Stimulated activated CD8-positive, alpha-beta memory T cell treated with anti-CD3 and anti-CD28 coated beads, Interleukin-12 subunit alpha, Interleukin-12 subunit beta, amount 100 ng/mL, for 1 hour (primary cell): ENCODE data around the gene HRH2.
"Not testable (repeated sequence)": the region's sequence is repeated elsewhere in the genome, so short reads cannot be mapped to it uniquely, and the experiment has no call there.

Experiments
- DNase-seq: peaks from one replicate; pipeline ENCODE4 v3.0.0-alpha.2; 2020; ENCODE audit warnings: low read depth

HRH2 gene

DNA sequence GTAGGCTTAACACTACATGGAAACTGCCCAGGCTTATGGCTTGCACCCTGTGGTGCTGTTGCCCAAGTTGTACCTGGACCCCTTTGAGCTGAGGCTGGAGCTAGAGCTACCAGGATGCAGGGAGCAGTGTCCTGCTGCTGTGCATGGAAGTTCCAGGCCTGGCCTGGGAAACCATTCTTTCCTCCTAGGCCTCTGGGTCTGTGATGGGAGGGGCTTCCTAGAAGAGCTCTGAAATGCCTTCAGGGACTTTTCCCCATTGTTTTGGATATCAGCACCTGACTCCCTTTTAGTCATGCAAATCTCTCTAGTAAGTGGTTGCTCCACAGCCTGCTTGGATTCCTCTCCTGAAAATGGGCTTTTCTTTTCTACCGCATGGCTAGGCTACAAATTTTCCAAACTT lies 7.9 kb upstream of the HRH2 start:
- no peak for DNase-seq

DNA sequence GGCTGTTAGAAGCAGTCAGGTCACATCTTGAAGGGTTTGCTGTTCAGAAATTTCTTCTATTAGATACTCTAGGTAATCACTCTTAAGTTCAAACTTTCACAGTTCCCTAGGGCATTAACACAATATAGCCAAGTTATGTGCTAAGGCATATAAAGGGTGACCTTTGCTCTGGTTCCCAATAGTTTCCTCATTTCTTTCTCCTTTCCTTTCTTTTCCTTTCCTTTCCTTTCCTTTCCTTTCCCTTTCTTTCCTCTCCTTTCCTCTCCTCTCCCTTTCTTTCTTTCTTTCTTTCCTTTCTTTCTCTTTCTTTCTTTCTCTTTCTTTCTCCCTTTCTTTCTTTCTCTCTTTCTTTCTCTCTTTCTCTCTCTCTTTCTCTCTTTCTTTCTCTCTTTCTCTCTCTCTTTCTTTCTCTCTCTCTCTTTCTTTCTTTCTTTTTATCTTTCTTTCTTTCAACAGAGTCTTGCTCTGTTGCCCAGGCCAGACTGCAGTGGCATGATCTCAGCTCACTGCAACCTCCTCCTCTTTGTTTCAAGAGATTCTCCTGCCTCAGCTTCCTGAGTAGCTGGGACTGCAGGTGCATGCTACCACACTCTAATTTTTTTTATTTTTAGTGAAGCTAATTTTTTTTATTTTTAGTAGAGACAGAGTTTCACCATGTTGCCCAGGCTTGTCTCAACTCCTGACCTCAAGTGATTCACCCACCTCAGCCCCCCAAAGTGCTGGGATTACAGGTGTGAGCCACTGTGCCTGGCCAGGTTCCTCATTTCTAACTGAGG lies 7.3 kb upstream of the HRH2 start:
- not testable (repeated sequence) for DNase-seq

DNA sequence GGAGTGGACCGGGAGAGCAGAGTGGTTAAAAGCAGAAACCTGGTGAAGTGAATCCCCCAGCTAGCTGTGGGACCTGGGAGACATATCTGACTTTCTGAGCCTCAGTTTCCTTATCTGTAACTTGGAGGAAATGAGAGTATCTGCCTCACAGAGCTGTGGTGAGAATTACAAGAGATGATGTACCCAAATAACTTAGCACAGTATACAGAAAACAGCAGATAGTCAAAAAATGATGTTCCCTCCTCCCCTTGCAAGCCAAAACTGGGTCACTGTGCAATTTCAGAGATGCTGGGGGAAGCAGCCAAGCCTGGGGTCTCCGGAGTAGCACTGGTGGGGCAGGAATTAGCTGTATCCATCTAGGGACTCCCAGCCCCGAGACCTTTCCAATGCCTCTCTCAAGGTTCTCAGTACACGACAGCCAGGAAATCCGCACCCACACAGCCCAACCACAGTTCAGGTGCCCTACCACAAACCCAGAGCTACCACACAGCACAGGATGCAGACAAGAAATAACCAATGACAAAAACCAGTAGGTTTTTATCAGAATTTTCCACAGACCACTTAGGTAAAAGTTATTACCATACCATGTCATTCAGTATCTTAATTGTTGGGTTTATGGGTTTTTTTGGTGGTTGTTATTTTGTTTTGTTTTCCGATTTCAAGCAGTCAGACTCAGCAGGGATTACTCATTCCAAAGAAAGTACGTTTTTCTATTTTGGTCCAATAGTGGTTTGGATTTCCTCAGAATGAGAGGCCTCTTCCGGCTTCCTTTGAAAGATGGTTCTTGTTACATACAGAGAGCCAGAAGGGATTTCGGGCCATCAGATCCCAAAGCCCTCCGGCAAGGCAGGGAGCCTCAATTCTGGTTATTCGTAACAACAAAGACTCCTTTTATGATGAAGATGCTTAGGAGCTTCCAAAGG lies 4.9 kb upstream of the HRH2 start:
- peak; percentile 30 for DNase-seq

DNA sequence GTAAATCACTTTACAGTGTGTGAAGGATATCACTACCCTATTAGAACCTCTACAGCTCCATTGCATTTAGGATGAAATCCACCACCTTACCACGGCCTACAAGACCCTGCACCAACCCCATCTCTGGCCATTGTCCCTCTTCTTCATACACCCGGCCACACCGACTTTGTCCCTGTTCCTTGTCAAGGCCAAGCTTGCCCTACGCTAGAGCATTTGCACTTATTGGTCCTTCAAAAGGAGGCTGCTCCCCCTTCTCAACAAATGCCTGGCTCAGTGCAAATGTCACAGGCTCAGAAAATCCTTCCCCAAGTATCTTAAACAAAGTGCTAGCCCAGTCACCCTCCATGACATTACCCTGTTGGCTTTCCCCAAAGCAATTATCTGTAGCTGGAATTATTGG lies 4.1 kb upstream of the HRH2 start:
- no peak for DNase-seq

DNA sequence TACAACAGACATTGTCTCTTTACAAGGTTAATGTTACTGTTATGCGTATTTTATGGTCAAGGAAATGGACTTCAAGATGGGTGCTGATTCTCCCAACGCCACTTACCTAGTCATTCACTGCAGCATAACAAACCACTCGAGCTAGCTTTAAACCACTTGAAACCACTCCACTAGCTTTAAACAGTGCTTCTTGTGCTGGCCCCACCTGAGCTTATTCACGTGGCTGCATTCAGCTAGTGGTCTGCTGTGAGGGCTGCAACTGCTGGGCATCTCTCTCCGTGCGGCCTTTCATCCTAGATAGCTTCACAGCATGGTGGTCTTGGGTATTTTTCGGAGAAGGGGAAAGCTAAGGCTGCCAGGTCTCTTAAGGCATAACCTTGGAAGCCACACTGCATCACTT lies 3.5 kb upstream of the HRH2 start:
- DNase-seq, result no peak

DNA sequence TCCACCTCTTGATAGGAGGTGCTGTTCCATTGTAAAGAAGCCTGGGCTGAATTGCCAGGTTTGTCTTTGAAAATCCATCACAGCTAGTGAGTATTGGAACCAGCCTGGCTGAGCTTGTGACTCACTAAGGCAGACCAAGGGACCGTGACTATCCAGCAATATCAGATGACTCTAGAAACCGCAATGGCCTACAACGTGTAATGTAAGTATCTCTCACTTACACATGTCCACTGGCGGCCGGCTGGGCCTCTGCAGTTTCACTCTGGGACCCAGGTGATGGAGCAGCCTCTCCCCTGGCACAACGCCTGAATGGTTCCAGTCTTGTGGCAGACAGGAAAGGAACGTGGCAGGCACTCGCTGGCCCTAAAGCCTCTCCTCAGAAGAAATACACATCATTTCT lies 3.1 kb upstream of the HRH2 start:
- DNase-seq, result no peak

DNA sequence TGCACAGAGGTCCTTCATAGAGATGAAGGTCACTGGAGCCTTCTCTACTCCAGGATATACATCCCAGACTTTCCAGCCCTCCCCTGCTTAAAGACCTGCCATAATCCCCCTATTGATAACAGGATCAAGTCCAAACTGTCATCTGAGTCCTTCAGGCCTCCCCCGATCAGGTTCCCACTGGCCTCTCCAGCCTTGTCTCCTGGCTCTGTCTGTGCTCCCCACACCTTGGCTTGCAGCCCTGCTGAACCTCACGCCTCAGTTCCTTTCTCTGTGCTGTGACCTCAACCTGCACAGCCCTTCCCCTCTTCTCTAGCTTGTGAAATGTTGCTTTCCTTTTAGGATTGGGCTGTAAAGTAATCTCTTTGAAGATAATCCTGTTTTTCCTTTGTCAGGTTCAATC lies 2.5 kb upstream of the HRH2 start:
- no peak for DNase-seq

DNA sequence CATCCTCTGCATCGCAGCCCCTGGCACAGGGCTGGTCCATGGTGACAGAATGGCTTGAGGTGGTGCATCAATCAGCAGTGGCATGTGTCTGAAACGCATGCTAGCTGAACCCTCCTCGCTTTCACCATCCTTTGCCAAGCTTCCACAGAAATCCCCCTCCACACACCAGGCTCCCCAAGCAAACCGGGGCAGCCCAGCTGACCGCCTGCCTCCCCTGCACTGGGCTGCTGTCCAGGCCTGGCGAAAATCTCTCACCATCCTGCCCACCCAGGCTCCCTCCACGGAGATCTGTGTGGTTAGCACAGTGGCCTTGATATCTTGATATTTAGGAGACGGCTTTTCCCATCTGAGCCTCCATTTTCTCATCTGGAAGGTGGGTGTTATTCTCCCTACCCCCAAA lies 905 bp upstream of the HRH2 start:
- DNase-seq, result no peak

DNA sequence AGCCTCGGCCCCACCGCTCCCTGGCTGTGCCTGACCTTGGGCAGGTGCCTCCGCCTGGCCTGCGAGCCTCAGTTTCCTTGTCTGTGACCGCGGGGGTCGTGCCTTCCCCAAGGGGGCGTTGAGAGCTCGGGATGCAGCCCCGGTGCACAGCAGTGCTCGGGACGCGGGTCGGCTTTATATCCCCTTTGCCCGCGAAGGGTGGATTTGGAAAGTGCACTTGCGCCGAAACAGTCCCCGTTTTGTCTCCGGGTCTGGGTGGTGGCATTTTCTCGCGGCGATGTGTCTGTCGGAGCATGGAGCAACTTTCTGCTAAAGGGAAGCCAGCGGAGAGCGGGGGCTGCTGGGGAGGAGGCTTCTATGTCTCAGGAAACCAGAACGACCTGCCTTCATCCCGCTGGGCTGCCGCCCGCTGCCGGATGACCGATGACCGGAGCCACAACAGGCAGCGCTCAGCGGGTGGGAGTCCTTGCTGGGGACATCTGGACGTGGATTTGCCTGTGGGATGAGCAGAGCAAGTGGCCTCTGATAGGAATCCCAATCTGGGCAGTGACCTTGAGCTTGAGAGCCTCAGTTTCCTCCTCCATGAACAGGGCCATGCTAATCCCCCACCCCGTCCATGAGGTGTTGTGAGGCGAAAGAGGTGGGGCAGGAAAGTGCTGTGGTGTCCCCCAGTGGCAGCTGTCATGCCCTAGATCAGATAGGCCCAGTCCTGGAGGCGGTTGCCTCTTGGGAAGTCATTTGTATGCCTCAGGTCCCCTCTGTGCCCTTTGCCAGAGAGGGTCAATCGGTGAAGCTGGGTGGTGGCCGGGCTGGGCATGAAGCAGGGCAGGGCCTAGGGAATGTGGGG lies 651 bp downstream of the HRH2 start:
- no peak for DNase-seq

DNA sequence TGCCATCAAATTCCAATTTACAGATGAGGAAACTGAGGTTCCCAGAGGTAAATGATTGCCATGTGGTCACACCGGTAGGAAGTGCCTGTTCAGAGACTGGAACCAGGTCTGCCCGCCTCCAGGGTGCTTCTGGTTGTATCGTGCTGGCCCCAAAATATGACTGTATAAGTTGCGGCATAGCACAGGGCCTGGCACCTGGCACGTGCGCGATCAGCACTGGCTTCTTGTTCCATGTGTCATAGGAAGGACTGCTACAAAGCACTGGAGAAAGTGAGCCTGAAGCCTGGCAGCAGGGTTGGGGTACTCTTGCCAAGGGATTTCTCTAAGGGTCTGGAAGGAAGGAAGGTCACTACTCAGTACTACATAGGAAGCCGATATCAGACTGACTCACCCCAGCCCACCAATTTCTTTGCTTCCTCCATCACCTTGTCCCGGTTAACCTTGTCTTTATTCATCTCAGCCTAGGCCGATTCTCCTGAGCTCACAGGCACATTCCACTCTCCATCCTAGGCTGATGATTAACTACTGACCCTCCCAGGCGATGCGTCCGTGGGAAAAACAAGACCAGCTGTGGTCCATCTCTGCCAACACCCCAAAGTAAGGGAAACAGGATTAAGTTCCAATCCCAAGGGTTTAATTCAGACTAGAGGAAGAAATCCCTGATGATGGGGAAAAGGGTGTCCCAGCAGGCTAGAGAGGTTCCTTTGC lies 1.8 kb downstream of the HRH2 start:
- DNase-seq, result no peak

DNA sequence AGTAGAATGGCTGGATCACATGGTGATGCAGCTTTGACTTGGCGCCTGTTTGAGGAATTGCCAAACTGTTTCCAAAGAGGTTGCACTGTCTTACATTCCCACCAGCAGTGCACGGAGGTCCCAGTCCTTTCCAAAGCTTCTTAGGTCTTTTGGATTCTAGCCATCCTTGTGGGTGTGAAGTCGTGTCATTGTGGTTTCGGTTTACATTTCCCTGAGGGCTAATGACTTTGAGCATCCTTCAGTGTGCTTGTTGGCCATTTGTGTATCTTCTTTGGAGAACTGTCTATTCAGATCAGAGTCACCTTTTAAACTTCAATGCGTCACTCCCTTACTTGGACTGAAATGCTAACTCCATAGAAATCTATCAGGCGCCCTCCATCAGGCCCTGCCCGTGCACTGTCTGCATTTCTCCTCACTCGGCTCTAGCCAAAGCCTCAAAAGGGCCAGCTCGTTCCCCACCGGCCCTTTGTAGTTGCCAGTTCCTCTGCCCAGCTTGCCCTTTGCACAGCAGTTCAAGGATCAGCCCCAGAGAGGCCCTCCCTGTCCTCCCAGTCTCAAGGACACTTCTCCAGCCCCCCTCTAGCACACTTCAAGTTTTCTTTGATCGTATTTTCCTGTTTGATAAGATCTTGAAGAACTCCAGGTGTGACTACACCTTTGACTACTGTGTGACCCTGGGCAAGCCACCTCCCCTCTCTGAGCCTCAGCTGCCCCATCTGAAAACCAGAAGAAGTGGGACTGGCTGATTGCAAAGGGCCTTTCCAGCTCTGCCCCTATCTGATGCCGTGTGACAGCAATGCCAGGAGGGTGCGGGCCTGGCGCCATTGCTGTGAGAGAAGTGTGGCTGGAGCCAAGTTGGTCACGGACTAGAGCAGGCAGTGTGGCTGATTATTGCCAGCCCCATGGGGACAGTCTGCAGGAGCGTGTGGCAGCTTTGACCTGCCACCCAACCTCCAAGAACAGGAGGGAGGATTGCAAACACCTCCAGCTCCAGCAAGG lies 5.6 kb downstream of the HRH2 start:
- no peak for DNase-seq

DNA sequence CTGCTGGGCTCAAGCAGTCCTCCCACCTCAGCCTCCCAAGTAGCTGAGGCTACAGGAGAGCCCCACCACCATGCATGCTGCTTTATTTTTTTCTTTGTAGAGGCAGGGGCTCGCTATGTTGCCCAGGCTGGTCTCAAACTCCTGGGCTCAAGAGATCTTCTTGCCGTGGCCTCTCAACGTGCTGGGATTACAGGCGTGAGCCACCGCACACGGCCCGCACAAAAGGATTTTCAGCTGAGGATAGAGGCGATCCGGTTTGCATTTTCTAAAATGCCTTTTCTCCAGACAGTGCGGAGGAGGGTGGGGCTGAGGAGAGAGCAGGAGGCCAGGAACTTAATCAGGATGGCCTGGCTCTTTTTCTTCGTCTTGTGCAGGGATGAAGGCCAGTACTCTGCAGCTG lies 6.9 kb downstream of the HRH2 start:
- no peak for DNase-seq

DNA sequence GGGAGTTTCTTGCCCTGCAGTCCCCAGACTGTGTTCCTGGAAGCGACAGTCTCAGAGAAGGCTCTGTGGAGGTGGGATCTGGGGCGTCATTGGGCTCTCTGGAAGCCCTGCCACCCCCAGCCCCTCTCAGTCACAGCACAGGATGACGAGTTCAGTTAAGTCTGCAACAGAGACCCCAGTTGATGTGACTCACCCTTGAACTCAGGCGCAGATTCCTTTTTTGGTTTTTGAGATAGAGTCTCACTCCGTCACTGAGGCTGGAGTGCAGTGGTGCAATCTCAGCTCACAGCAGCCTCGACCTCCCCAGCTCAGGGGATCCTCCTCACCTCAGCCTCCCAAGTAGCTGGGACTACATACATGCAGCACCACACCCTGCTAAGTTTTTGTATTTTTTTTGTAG lies 8.3 kb downstream of the HRH2 start:
- DNase-seq, result no peak

DNA sequence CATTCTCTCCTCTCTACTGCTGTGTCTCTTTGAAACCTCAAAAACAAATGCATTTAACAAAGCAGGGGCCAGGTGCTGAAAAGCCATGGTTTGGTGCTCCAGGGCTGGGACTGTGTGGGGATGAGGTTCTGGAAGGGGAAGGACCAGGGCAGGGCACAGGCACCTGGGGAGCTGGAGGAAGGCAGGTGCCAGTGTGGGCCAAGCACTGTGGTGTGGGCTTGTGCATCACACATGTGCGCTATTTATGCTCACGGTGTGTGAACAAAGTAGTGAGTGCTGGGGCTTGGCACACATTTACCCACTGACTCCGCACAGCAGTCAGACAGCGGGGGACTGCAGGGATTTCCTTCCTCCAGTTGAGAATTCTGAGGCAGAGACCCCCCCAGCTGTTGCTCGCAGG lies 10.1 kb downstream of the HRH2 start:
- no peak for DNase-seq

DNA sequence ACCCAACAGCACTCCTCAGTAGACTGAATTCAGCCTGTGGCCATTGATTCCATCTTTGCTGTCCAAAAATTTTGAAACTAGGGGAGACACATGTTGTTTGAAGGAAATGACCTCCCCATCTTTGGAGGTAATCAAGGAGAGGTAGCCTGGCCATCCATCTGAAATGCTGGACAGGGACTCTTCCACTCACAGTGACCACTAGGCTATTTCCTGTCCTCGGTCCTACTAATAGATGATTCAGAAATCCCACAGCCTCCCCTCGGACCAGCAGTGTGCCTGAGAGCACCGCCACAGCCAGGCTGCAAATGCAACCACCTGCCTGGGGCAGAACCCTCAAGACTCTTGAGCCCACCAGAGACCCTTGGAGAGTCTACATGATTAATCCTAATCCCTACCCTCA lies 12.5 kb downstream of the HRH2 start:
- no peak for DNase-seq

DNA sequence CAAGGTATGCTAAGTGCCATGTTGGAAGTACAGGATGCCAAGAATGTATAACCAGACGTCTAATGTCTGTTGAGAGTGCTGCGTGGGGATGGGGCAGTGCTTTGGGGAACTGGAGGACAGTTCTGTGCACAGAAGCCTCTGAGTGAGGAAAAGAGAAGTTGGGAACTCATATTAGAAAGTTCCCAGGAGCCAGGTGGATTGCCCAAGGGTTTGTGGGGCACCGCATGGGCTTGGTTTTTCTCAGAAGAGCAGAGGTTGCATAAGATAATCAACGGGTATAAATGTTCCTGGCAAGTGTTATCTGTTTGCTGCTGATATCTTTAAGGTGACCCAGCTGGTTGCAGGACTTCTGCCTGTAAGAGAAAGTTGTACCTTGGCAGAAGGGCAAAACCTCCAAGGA lies 13.1 kb downstream of the HRH2 start:
- no peak for DNase-seq

DNA sequence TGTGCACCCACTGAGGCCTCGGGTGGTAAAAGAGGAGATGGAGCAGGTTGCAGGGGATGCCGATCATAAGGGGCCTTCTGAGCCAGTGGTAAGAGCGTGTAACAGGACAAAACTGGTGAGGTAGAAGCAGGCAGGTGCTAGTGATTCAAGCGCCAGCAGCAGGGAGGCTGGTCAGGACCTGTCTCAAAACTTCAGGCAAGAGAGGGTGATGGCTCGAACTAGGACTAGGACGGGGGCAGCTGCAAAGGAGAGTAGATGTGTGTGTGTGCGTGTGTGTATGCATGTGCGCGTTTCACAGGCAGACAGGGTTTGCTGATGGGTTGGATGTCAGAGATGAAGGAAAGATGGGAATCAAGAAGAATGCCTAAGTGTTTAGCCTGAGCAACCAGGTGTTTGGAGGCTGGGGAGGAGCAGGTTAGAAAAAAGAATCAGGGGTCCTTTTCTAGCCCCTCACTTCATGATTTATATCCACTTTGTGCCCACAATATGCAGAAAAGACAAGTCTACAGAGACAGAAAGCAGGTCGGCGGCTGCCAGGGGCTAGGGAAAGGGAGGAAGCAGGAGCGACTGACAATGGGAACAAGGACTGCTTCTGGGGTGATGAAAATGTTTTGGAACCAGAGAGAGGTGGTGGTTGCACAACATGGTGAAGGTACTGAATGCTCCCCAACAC lies 15.2 kb downstream of the HRH2 start:
- no peak for DNase-seq

DNA sequence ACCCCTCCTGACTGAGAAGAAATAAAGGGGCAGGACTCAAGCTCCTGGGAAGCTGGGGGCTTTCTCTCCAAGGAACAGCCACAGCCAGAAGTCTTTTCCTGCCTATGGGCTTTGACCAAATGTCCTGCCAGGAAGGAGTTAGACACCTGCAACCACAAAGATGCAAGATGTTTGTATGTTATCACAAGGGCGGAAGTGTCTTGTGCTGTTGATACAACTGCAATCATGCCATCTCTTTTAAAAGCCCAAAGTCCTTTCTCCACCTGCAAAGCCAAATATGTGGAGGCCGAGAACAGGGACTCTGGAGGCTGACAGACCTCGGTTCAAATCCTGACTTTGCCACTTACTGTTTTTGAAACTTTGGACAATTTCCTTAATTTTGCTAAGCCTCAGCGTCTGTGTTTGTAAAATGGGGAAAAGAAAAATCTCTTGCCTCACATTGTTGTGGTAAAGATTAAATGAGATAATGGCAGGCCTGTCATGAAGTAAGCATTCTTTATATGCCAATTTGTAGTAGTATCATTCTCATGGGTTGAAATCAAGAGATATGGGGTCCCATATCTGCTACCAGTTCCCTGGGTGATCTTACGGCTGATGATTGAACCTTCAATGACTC lies 17.0 kb downstream of the HRH2 start:
- DNase-seq, result no peak

DNA sequence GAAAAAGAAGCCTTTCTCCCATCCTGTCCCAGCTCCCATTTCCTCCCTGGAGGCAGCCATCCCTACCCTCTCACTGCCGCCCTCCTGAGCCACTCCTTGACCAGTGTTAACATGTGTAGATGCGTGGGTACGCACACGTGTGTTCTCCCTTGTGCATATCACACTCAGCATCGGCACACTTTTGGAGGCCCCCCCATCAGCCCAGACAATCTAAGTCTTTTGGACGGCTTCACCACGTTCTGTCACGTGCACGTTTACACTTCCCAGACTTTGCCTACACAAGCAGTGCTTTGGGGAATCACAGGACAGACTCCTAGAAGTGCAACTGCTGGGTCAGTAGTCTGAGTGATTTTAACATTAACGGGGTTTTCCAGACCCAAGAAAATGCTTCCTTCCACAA lies 18.0 kb downstream of the HRH2 start:
- no peak for DNase-seq

DNA sequence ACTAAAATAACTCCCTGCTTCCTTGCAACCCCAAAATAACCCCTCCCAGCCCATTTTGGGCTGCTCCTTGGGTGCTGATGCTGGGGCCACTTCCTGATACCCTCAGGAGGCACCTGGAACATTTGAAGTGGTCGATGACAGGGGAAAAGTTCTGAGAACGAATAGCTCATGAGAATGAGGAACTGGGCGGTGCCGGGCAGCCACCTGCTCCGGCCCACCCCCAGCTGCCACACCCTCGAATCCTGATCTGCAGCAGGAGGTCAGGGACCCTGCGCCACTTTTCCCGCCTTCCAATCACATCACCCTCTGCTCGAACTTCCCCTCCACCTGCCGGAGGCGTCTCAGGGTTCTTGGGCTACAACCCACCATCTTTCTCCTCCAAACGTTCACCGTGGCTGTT lies 19.7 kb downstream of the HRH2 start:
- DNase-seq, result no peak
